Measurements from ENCODE around the gene OTOS. TPM values are rescaled to one million over a fixed set of nuclear protein-coding genes. Genes with fewer than 3 reads are reported as not detected.

OTOS gene
- total and polyA plus RNA-seq, 4 donors: not detected

DNA sequence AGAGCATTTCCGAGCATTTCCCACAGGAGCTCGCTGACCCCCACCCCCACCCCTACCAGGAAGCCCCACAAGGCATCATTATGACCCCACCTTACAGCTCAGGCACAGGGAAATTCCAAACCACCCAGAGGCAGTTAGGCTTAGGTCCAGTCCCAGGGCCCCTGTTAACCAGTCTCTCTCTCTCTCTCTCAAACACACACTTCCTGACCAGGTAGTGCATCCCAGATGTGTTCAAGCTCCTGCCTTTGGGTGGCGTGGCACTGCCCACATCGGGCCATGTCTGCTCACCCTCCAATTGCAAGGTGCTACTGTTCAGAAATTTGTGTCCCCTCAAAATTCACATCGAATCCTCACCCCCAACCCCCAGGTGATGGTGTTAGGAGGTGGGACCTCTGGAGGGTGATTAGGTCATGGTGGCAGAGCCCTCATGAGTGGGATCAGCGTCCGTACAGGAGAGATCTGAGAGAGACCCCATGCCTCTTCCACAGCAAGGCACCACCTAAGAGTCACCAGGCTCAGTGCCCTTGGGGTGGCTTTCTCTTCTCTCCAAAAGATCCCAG, 13.2 kb downstream of the OTOS start:
- Histone ChIP-seq H3K36me3 (ENCODE audit: control insufficient read depth in 4 of 4, insufficient read depth in 3 of 4, low read depth in 1 of 4, low read length in 3 of 4) (peaks cover 8 to 53% (median 23%) of the 10 kb centered on the region in 4 donors), H3K27me3 (ENCODE audit: control insufficient read depth in 4 of 4, insufficient read depth in 4 of 4, low read length in 3 of 4) (no peaks in the 10 kb centered on the region), H3K9ac (ENCODE audit: low read depth in 1 of 2, low read length in 2 of 2) (no peak overlapping the region), H3K4me1 (ENCODE audit: control insufficient read depth in 4 of 4, insufficient read depth in 4 of 4, low read length in 3 of 4) (no peaks in the 10 kb centered on the region), H3K4me3 (ENCODE audit: low read depth in 1 of 3, low read length in 3 of 3) (no peak overlapping the region), H3K27ac (ENCODE audit: low read depth in 1 of 2, low read length in 2 of 2) (no peak overlapping the region), H3K9me3 (ENCODE audit: control insufficient read depth in 4 of 4, low read length in 3 of 4) (no peaks in the 10 kb centered on the region)
- WGBS: 89% methylated on average over 7 of the region's 7 CpGs
- TF ChIP-seq YY1 (IDR thresholded peaks at IDR 0.05): no peak
- no peak for DNase-seq (ENCODE audit: low spot score)

DNA sequence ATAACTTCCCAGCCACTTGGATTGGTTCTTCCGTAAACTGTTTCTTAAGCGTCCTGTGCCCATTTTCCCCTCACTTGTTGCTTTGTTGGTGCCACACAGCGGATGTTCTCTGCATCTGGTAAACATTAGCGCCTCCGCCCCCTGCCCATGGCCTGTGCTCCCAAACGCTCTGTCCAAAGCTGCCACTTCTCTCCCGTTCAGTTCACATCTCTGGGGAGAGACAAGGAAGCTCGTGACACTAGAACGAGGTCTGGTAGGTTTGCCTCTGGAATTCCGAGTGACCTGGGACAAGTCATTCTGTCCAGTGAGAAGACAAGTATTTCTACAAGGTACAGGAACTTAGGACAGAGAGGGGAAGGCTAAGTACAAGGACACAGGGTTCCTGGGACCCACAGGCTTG, 13.7 kb downstream of the OTOS start:
- TF ChIP-seq RXRA (IDR thresholded peaks at IDR 0.05) (no peak), HNF4G (IDR thresholded peaks at IDR 0.05) (no peak)
- no peak overlapping the region for H3K27ac ChIP-seq (ENCODE audit: low read depth in 1 of 2, low read length in 2 of 2)
- no peaks in the 10 kb centered on the region for H3K4me1 ChIP-seq (ENCODE audit: control insufficient read depth in 4 of 4, insufficient read depth in 4 of 4, low read length in 3 of 4)
- no peak overlapping the region for H3K4me3 ChIP-seq (ENCODE audit: low read depth in 1 of 3, low read length in 3 of 3)
- H3K9me3 ChIP-seq (ENCODE audit: control insufficient read depth in 4 of 4, low read length in 3 of 4): no peaks in the 10 kb centered on the region
- H3K9ac ChIP-seq (ENCODE audit: low read depth in 1 of 2, low read length in 2 of 2): no peak overlapping the region
- no peaks in the 10 kb centered on the region for H3K27me3 ChIP-seq (ENCODE audit: control insufficient read depth in 4 of 4, insufficient read depth in 4 of 4, low read length in 3 of 4)
- peaks cover 8 to 48% (median 22%) of the 10 kb centered on the region in 4 donors for H3K36me3 ChIP-seq (ENCODE audit: control insufficient read depth in 4 of 4, insufficient read depth in 3 of 4, low read depth in 1 of 4, low read length in 3 of 4)
- no peak for DNase-seq (ENCODE audit: low spot score)
- WGBS: 95% methylated on average over 10 of the region's 10 CpGs

DNA sequence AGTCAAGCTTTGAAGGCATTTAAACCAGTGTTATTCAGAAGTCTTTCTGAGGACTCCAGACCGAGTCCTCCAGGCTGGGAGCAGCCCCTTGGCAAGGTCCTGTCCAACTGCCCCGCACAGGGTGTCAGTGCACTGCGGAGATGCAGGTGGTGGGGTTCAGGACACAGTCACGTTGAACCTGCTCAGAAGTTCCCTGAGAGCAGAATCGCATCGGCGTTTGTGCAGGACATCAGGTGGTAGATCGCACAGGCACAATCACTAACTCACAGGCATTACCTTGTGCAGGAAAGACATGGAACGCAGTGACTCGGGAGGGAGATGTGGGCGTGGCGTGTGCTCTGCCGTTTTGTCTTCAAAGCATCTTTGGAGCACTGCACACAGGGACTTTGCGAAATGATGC, 14.7 kb downstream of the OTOS start:
- 96% methylated on average over 14 of the region's 14 CpGs for WGBS
- DNase-seq (ENCODE audit: low spot score): no peak

More for the DNA sequence above, 14.7 kb downstream of the OTOS start:
- no peak for TF ChIP-seq NR2F2 (IDR thresholded peaks at IDR 0.05)
- no peak for TF ChIP-seq GABPA (IDR thresholded peaks at IDR 0.05 in 1 of 2, conservative IDR thresholded peaks at IDR 0.05 in 1 of 2)
- no peak for TF ChIP-seq EGR1 (IDR thresholded peaks at IDR 0.05; ENCODE audit: low read depth in 2 of 2)
- TF ChIP-seq FOXA1 (IDR thresholded peaks at IDR 0.05): no peak
- TF ChIP-seq RAD21 (IDR thresholded peaks at IDR 0.05): no peak
- TF ChIP-seq, protein P1, sequence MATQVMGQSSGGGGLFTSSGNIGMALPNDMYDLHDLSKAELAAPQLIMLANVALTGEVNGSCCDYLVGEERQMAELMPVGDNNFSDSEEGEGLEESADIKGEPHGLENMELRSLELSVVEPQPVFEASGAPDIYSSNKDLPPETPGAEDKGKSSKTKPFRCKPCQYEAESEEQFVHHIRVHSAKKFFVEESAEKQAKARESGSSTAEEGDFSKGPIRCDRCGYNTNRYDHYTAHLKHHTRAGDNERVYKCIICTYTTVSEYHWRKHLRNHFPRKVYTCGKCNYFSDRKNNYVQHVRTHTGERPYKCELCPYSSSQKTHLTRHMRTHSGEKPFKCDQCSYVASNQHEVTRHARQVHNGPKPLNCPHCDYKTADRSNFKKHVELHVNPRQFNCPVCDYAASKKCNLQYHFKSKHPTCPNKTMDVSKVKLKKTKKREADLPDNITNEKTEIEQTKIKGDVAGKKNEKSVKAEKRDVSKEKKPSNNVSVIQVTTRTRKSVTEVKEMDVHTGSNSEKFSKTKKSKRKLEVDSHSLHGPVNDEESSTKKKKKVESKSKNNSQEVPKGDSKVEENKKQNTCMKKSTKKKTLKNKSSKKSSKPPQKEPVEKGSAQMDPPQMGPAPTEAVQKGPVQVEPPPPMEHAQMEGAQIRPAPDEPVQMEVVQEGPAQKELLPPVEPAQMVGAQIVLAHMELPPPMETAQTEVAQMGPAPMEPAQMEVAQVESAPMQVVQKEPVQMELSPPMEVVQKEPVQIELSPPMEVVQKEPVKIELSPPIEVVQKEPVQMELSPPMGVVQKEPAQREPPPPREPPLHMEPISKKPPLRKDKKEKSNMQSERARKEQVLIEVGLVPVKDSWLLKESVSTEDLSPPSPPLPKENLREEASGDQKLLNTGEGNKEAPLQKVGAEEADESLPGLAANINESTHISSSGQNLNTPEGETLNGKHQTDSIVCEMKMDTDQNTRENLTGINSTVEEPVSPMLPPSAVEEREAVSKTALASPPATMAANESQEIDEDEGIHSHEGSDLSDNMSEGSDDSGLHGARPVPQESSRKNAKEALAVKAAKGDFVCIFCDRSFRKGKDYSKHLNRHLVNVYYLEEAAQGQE (IDR thresholded peaks at IDR 0.05): no peak
- TF ChIP-seq, protein P2, sequence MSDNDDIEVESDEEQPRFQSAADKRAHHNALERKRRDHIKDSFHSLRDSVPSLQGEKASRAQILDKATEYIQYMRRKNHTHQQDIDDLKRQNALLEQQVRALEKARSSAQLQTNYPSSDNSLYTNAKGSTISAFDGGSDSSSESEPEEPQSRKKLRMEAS (IDR thresholded peaks at IDR 0.05): no peak
- TF ChIP-seq, protein P3, sequence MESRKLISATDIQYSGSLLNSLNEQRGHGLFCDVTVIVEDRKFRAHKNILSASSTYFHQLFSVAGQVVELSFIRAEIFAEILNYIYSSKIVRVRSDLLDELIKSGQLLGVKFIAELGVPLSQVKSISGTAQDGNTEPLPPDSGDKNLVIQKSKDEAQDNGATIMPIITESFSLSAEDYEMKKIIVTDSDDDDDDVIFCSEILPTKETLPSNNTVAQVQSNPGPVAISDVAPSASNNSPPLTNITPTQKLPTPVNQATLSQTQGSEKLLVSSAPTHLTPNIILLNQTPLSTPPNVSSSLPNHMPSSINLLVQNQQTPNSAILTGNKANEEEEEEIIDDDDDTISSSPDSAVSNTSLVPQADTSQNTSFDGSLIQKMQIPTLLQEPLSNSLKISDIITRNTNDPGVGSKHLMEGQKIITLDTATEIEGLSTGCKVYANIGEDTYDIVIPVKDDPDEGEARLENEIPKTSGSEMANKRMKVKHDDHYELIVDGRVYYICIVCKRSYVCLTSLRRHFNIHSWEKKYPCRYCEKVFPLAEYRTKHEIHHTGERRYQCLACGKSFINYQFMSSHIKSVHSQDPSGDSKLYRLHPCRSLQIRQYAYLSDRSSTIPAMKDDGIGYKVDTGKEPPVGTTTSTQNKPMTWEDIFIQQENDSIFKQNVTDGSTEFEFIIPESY (IDR thresholded peaks at IDR 0.05): no peak
- TF ChIP-seq, protein P4, sequence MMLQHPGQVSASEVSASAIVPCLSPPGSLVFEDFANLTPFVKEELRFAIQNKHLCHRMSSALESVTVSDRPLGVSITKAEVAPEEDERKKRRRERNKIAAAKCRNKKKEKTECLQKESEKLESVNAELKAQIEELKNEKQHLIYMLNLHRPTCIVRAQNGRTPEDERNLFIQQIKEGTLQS (IDR thresholded peaks at IDR 0.05): no peak
- no peak for TF ChIP-seq RXRA (IDR thresholded peaks at IDR 0.05)
- TF ChIP-seq JUND (IDR thresholded peaks at IDR 0.05): no peak
- TF ChIP-seq, protein P5, sequence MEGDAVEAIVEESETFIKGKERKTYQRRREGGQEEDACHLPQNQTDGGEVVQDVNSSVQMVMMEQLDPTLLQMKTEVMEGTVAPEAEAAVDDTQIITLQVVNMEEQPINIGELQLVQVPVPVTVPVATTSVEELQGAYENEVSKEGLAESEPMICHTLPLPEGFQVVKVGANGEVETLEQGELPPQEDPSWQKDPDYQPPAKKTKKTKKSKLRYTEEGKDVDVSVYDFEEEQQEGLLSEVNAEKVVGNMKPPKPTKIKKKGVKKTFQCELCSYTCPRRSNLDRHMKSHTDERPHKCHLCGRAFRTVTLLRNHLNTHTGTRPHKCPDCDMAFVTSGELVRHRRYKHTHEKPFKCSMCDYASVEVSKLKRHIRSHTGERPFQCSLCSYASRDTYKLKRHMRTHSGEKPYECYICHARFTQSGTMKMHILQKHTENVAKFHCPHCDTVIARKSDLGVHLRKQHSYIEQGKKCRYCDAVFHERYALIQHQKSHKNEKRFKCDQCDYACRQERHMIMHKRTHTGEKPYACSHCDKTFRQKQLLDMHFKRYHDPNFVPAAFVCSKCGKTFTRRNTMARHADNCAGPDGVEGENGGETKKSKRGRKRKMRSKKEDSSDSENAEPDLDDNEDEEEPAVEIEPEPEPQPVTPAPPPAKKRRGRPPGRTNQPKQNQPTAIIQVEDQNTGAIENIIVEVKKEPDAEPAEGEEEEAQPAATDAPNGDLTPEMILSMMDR (IDR thresholded peaks at IDR 0.05; ENCODE audit: low read depth, low read length, missing input control): no peak
- TF ChIP-seq SP1 (IDR thresholded peaks at IDR 0.05): no peak
- no peak for TF ChIP-seq TAF1 (conservative IDR thresholded peaks at IDR 0.05)
- no peak for TF ChIP-seq HNF4A (conservative IDR thresholded peaks at IDR 0.05)
- no peak for TF ChIP-seq HNF4G (IDR thresholded peaks at IDR 0.05)
- Histone ChIP-seq H3K9me3 (ENCODE audit: control insufficient read depth in 4 of 4, low read length in 3 of 4) (no peaks in the 10 kb centered on the region), H3K4me3 (ENCODE audit: low read depth in 1 of 3, low read length in 3 of 3) (no peak overlapping the region), H3K36me3 (ENCODE audit: control insufficient read depth in 4 of 4, insufficient read depth in 3 of 4, low read depth in 1 of 4, low read length in 3 of 4) (peaks cover 8 to 38% (median 19%) of the 10 kb centered on the region in 4 donors), H3K4me1 (ENCODE audit: control insufficient read depth in 4 of 4, insufficient read depth in 4 of 4, low read length in 3 of 4) (no peaks in the 10 kb centered on the region), H3K27me3 (ENCODE audit: control insufficient read depth in 4 of 4, insufficient read depth in 4 of 4, low read length in 3 of 4) (no peaks in the 10 kb centered on the region), H3K9ac (ENCODE audit: low read depth in 1 of 2, low read length in 2 of 2) (no peak overlapping the region), H3K27ac (ENCODE audit: low read depth in 1 of 2, low read length in 2 of 2) (no peak overlapping the region)

All from liver (tissue), 9 donors.